Neural cell (in vitro differentiated cells): Measurements from ENCODE around the gene FAM163B. TPM values are rescaled to one million over a fixed set of nuclear protein-coding genes. Genes with fewer than 3 reads are reported as not detected.

Experiments
- H2AFZ ChIP-seq: fragments of 200-600, 300-800 bp; sonication (generic), shearing (Covaris generic); 2 replicates; pipeline ENCODE4 v1.6.0; 2014; ENCODE audit warnings: low read depth, mild to moderate bottlenecking, antibody characterized with exemption, low read length, moderate library complexity
- H3F3A ChIP-seq: fragments of 200-600 bp; shearing (Covaris generic); 2 replicates; pipeline ENCODE4 v1.6.1; 2016; ENCODE audit warnings: mild to moderate bottlenecking, moderate library complexity, mixed read lengths, antibody characterized with exemption, low read length; ENCODE audit not compliant: insufficient read depth, poor library complexity, severe bottlenecking
- H3K27ac ChIP-seq: fragments of 200-600, 300-800 bp; sonication (generic), shearing (Covaris generic); 2 replicates; pipeline ENCODE4 v1.5.1; 2014; ENCODE audit warnings: mild to moderate bottlenecking, low read length, moderate library complexity
- H3K27me3 ChIP-seq: fragments of 300-800, 200-600 bp; sonication (generic), shearing (Covaris generic); 2 replicates; pipeline ENCODE4 v1.6.0; 2014; ENCODE audit warnings: mild to moderate bottlenecking, low read depth, low read length, moderate library complexity; ENCODE audit not compliant: insufficient read depth
- H3K36me3 ChIP-seq: fragments of 300-800, 200-600 bp; sonication (generic), shearing (Covaris generic); 2 replicates; pipeline ENCODE4 v1.5.1; 2014; ENCODE audit warnings: mild to moderate bottlenecking, antibody characterized with exemption, low read length, moderate library complexity; ENCODE audit not compliant: insufficient read depth
- H3K4me2 ChIP-seq: fragments of 300-800, 200-600 bp; sonication (generic), shearing (Covaris generic); 2 replicates; pipeline ENCODE4 v1.6.0; 2014; ENCODE audit warnings: mild to moderate bottlenecking, low read length
- H3K4me3 ChIP-seq: fragments of 300-800, 200-600 bp; sonication (generic), shearing (Covaris generic); 2 replicates; pipeline ENCODE4 v1.5.1; 2014; ENCODE audit warnings: mild to moderate bottlenecking, low read length, moderate library complexity
- H3K79me2 ChIP-seq: fragments of 200-600 bp; shearing (Covaris generic); replicated peaks from 2 replicates; pipeline ENCODE4 v1.6.0; 2014; ENCODE audit warnings: mild to moderate bottlenecking, low read length, moderate library complexity; ENCODE audit not compliant: insufficient read depth
- H3K9ac ChIP-seq: fragments of 300-800, 200-600 bp; sonication (generic), shearing (Covaris generic); 2 replicates; pipeline ENCODE4 v1.6.1; 2016; ENCODE audit warnings: mild to moderate bottlenecking, low read length, mixed read lengths
- H3K9me2 ChIP-seq: fragments of 200-600 bp; shearing (Covaris generic); 2 replicates; pipeline ENCODE4 v1.6.1; 2016; ENCODE audit warnings: mild to moderate bottlenecking, low read length, mixed read lengths; ENCODE audit not compliant: insufficient read depth
- H3K9me3 ChIP-seq: fragments of 200-600, 300-800 bp; sonication (generic), shearing (Covaris generic); 2 replicates; pipeline ENCODE4 v1.6.1; 2016; ENCODE audit warnings: mild to moderate bottlenecking, mixed run types, low read length, moderate library complexity, mixed read lengths
- H4K20me1 ChIP-seq: fragments of 200-600 bp; shearing (Covaris generic); 2 replicates; pipeline ENCODE4 v1.6.1; 2016; ENCODE audit warnings: mild to moderate bottlenecking, mixed run types; ENCODE audit not compliant: insufficient read depth
- EP300 ChIP-seq: fragments of 450-650 bp; conservative IDR thresholded peaks from 2 replicates; pipeline ENCODE4 v1.6.1; 2014; ENCODE audit warnings: antibody characterized with exemption, mild to moderate bottlenecking, moderate library complexity; ENCODE audit not compliant: poor library complexity, severe bottlenecking
- EZH2 ChIP-seq: fragments of 200-600, 300-800 bp; shearing (Covaris generic), sonication (generic); IDR thresholded peaks from 2 replicates; pipeline ENCODE4 v1.6.1; 2014; ENCODE audit warnings: antibody characterized with exemption, low read length, borderline replicate concordance, mild to moderate bottlenecking; ENCODE audit not compliant: insufficient read depth, poor library complexity, severe bottlenecking
- MXI1 ChIP-seq: fragments of 450-650 bp; conservative IDR thresholded peaks from 2 replicates; pipeline ENCODE4 v1.6.1; 2014; ENCODE audit warnings: antibody characterized with exemption, mild to moderate bottlenecking; ENCODE audit not compliant: poor library complexity, severe bottlenecking
- POLR2AphosphoS5 ChIP-seq: IDR thresholded peaks from 2 replicates; pipeline ENCODE4 v1.6.1; 2012
- RAD21 ChIP-seq: fragments of 450-650 bp; conservative IDR thresholded peaks from 2 replicates; pipeline ENCODE4 v1.6.1; 2014; ENCODE audit warnings: antibody characterized with exemption, mild to moderate bottlenecking, moderate library complexity
- SMC3 ChIP-seq: fragments of 450-650 bp; conservative IDR thresholded peaks from 2 replicates; pipeline ENCODE4 v1.6.1; 2014; ENCODE audit warnings: antibody characterized with exemption, mild to moderate bottlenecking, moderate library complexity; ENCODE audit not compliant: poor library complexity
- TAF1 ChIP-seq: IDR thresholded peaks from 2 replicates; pipeline ENCODE4 v1.6.1; 2012; ENCODE audit warnings: low read depth
- polyA plus RNA-seq: library from polyadenylated mRNA; depleted of rRNA; stranded (reverse); fragments of >200 nt; gene quantifications from 2 replicates; pipeline ENCODE4 v1.2.3, GENCODE V29; 2014
- TF ChIP-seq, protein P1 (sequence below): IDR thresholded peaks from 2 replicates; pipeline ENCODE4 v1.6.1; 2012; ENCODE audit warnings: borderline replicate concordance
- TF ChIP-seq, protein P2 (sequence below): fragments of 450-650 bp; IDR thresholded peaks from 2 replicates; pipeline ENCODE4 v1.5.1; 2014; ENCODE audit warnings: antibody characterized with exemption, mild to moderate bottlenecking, moderate library complexity; ENCODE audit not compliant: poor library complexity, severe bottlenecking

The FAM163B gene
- polyA plus RNA-seq, 1 donor from 2014 or later, result 1.5 TPM

DNA sequence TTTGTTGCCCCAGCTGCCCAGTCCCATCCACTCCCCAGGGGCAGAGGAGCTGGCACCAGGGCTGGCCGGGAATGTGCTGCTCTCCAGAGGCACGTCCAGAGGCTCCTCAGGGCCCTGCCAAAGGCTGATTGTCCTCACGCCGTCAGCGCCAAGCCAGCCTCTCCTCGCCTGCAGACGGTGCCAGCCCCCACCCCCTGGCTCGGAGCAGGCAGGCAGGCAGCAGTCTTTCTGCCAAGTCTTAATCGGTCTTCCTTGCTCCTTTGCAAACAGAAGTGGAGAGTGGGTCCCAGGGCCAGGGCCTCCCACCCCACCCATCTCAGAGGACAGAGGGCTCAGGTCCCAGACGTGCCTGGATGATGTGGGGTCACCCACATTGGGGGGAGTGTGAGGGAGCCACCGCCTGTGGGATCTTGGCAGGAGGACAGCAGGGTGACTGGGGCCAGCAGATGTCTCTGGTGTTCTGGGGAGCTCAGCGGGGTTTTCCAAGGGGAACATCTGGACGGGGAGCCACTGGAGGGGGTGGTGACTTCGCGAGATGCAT lies 36.3 kb downstream of the FAM163B start:
- Histone ChIP-seq H3K4me2 (no peak overlapping the region), H3F3A (no peaks in the 10 kb centered on the region), H3K4me3 (no peak overlapping the region), H4K20me1 (no peaks in the 10 kb centered on the region), H3K27ac (no peak overlapping the region), H3K9me2 (no peaks in the 10 kb centered on the region), H3K9ac (no peak overlapping the region), H3K9me3 (no peaks in the 10 kb centered on the region), H3K27me3 (no peaks in the 10 kb centered on the region), H2AFZ (no peak overlapping the region), H3K36me3 (no peaks in the 10 kb centered on the region), H3K79me2 (no peaks in the 10 kb centered on the region)
- TF ChIP-seq MXI1 (no peak), EP300 (no peak), SMC3 (no peak), POLR2AphosphoS5 (no peak), TAF1 (no peak), EZH2 (no peak), RAD21 (no peak)
- TF ChIP-seq, protein P1, sequence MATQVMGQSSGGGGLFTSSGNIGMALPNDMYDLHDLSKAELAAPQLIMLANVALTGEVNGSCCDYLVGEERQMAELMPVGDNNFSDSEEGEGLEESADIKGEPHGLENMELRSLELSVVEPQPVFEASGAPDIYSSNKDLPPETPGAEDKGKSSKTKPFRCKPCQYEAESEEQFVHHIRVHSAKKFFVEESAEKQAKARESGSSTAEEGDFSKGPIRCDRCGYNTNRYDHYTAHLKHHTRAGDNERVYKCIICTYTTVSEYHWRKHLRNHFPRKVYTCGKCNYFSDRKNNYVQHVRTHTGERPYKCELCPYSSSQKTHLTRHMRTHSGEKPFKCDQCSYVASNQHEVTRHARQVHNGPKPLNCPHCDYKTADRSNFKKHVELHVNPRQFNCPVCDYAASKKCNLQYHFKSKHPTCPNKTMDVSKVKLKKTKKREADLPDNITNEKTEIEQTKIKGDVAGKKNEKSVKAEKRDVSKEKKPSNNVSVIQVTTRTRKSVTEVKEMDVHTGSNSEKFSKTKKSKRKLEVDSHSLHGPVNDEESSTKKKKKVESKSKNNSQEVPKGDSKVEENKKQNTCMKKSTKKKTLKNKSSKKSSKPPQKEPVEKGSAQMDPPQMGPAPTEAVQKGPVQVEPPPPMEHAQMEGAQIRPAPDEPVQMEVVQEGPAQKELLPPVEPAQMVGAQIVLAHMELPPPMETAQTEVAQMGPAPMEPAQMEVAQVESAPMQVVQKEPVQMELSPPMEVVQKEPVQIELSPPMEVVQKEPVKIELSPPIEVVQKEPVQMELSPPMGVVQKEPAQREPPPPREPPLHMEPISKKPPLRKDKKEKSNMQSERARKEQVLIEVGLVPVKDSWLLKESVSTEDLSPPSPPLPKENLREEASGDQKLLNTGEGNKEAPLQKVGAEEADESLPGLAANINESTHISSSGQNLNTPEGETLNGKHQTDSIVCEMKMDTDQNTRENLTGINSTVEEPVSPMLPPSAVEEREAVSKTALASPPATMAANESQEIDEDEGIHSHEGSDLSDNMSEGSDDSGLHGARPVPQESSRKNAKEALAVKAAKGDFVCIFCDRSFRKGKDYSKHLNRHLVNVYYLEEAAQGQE, result no peak
- TF ChIP-seq, protein P2, sequence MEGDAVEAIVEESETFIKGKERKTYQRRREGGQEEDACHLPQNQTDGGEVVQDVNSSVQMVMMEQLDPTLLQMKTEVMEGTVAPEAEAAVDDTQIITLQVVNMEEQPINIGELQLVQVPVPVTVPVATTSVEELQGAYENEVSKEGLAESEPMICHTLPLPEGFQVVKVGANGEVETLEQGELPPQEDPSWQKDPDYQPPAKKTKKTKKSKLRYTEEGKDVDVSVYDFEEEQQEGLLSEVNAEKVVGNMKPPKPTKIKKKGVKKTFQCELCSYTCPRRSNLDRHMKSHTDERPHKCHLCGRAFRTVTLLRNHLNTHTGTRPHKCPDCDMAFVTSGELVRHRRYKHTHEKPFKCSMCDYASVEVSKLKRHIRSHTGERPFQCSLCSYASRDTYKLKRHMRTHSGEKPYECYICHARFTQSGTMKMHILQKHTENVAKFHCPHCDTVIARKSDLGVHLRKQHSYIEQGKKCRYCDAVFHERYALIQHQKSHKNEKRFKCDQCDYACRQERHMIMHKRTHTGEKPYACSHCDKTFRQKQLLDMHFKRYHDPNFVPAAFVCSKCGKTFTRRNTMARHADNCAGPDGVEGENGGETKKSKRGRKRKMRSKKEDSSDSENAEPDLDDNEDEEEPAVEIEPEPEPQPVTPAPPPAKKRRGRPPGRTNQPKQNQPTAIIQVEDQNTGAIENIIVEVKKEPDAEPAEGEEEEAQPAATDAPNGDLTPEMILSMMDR, result no peak

DNA sequence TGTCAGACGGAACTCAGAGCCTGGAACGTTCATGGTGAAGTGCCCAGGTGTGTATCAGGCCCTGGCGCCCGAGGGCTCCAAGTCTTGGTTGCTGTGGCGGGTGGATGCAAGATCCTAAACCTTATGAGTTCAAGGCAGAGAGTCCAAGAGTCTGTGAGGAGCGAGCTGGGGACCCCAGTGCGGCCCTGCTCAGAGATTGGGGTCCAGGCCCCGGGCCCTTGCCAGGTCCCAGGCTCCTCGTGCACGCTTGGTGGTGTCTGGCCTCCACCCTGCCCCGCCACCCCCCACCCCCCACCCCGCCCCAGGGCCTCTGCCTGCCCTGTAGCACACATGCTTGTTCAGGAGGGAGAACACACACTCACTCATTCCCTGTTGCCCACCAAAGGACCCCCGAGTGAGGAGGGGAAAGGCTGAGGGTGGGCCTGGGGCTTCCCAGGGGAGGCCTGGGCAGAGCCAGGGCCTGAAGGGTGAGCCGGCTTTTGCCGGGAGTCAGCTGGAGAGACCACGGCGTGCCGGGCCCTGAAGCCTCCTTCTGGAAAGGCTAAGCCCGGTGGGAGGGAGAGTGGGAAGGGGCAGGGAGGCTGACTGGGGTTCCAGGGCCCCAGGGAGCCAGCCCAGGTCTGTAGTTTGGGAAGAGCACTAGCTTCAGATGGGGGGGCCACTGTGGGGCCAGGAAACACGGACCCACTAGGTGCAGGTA lies 37.1 kb downstream of the FAM163B start:
- no peak for TF ChIP-seq EP300
- TF ChIP-seq, protein P1, result no peak
- no peak for TF ChIP-seq RAD21
- no peak for TF ChIP-seq TAF1
- TF ChIP-seq POLR2AphosphoS5, result no peak
- no peak for TF ChIP-seq MXI1
- no peak overlapping the region for H3K9ac ChIP-seq
- H3K9me2 ChIP-seq, result no peaks in the 10 kb centered on the region
- no peak overlapping the region for H3K27ac ChIP-seq
- H3K79me2 ChIP-seq, result no peaks in the 10 kb centered on the region
- H3F3A ChIP-seq, result no peaks in the 10 kb centered on the region
- no peak overlapping the region for H3K4me2 ChIP-seq
- no peaks in the 10 kb centered on the region for H3K9me3 ChIP-seq
- H3K4me3 ChIP-seq, result no peak overlapping the region
- no peaks in the 10 kb centered on the region for H4K20me1 ChIP-seq
- H2AFZ ChIP-seq, result no peak overlapping the region
- H3K27me3 ChIP-seq, result no peaks in the 10 kb centered on the region
- no peaks in the 10 kb centered on the region for H3K36me3 ChIP-seq
